ENCODE results near the gene ATP10B.

DNA sequence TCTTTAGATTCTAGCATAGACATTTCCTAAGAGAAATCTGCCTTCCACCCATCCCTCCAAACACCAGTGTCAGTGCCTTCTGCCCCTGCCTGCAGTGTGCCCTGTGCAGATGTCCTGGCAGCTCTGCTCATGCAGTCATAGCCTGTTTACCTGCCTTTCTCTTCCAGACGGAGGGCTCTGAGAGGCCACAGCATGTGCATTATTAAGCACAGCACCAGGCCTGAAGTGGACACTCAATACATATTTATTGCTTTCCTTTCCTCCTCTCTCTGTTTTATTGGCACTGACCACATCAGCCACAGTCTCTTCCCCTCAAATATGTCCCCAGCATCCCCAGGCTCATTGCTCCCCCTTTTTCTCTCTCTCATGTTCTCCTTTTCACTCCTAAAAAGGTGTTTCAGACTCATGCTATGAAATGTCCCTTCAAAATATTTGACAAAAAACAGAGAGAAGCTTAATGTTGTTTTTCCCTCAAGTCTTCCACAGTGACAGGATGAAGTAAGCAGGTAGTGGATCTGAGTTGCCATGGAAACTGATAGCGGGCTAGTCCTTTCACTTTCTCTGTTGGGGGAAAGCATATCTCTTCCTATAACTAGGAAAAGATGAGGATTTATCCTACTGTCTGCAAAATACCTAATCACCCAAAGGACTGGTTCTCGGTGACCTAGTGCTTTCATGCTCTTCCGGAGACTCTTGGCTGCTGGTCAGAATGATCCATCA is 100.9 kb downstream of the ATP10B start:
- TF ChIP-seq, protein P1, sequence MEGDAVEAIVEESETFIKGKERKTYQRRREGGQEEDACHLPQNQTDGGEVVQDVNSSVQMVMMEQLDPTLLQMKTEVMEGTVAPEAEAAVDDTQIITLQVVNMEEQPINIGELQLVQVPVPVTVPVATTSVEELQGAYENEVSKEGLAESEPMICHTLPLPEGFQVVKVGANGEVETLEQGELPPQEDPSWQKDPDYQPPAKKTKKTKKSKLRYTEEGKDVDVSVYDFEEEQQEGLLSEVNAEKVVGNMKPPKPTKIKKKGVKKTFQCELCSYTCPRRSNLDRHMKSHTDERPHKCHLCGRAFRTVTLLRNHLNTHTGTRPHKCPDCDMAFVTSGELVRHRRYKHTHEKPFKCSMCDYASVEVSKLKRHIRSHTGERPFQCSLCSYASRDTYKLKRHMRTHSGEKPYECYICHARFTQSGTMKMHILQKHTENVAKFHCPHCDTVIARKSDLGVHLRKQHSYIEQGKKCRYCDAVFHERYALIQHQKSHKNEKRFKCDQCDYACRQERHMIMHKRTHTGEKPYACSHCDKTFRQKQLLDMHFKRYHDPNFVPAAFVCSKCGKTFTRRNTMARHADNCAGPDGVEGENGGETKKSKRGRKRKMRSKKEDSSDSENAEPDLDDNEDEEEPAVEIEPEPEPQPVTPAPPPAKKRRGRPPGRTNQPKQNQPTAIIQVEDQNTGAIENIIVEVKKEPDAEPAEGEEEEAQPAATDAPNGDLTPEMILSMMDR (IDR thresholded peaks at IDR 0.05) = no peak
- TF ChIP-seq POLR2A (IDR thresholded peaks at IDR 0.05) (no peak), POLR2AphosphoS5 (IDR thresholded peaks at IDR 0.05; ENCODE audit: insufficient read depth in 1 of 2, low read depth in 1 of 2) (no peak)

Measured in vagina (tissue), 2 donors.